ENCODE measurements around the gene TMPRSS6.
A peak's percentile ranks its signal among the peaks of the same experiment; 100 is the strongest.
"Not testable (repeated sequence)": the region's sequence is repeated elsewhere in the genome, so short reads cannot be mapped to it uniquely, and the experiment has no call there.

Gene TMPRSS6

GRCh38 chr22:37084385-37084784 is 25.1 kb downstream of the TMPRSS6 start:
- DNase-seq: no peak

- no peak for DNase-seq
Observed at GRCh38 chr22:37083914-37084313, 25.6 kb downstream of the TMPRSS6 start.

- no peak for DNase-seq
Observed at GRCh38 chr22:37082251-37082873, 27.2 kb downstream of the TMPRSS6 start.

GRCh38 chr22:37080838-37081237 is 28.7 kb downstream of the TMPRSS6 start:
- DNase-seq: no peak

GRCh38 chr22:37080438-37080837 is 29.1 kb downstream of the TMPRSS6 start:
- DNase-seq: no peak

GRCh38 chr22:37079668-37080171 is 29.8 kb downstream of the TMPRSS6 start:
- DNase-seq: peak in 1 of 2 donors; percentile 50

- DNase-seq: no peak
Observed at GRCh38 chr22:37079158-37079557, 30.4 kb downstream of the TMPRSS6 start.

- DNase-seq: peak; percentile 31 to 51
Observed at GRCh38 chr22:37077802-37078448, 31.6 kb downstream of the TMPRSS6 start.

GRCh38 chr22:37075822-37076433 is 33.6 kb downstream of the TMPRSS6 start:
- no peak for DNase-seq

GRCh38 chr22:37075046-37075445 is 34.5 kb downstream of the TMPRSS6 start:
- no peak for DNase-seq

GRCh38 chr22:37074537-37074936 is 35.0 kb downstream of the TMPRSS6 start:
- no peak for DNase-seq

GRCh38 chr22:37072673-37073072 is 36.8 kb downstream of the TMPRSS6 start:
- no peak for DNase-seq

GRCh38 chr22:37071850-37072592 is 37.5 kb downstream of the TMPRSS6 start:
- not testable (repeated sequence) for DNase-seq

GRCh38 chr22:37070744-37071143 is 38.8 kb downstream of the TMPRSS6 start:
- no peak for DNase-seq

- DNase-seq: no peak
Observed at GRCh38 chr22:37070334-37070733, 39.2 kb downstream of the TMPRSS6 start.

GRCh38 chr22:37069719-37070118 is 39.8 kb downstream of the TMPRSS6 start:
- no peak for DNase-seq

GRCh38 chr22:37069319-37069718 is 40.2 kb downstream of the TMPRSS6 start:
- no peak for DNase-seq

- DNase-seq: no peak
Observed at GRCh38 chr22:37068859-37069258, 40.7 kb downstream of the TMPRSS6 start.

- no peak for DNase-seq
Observed at GRCh38 chr22:37067428-37067827, 42.1 kb downstream of the TMPRSS6 start.

- no peak for DNase-seq
Observed at GRCh38 chr22:37065961-37066360, 43.6 kb downstream of the TMPRSS6 start.

GRCh38 chr22:37065180-37065579 is 44.3 kb downstream of the TMPRSS6 start:
- no peak for DNase-seq

- DNase-seq: no peak
Observed at GRCh38 chr22:37064553-37064952, 45.0 kb downstream of the TMPRSS6 start.
